Spleen (tissue), 7 donors: Measurements from ENCODE around the gene TRAF1.

Experiments
- CTCF ChIP-seq, 11 experiments: fragments of 200-600 bp in 7 of 11; fragments of 450-650 bp in 4 of 11; sonication (generic) in 4 of 11; IDR thresholded peaks in 8 of 11; conservative IDR thresholded peaks in 3 of 11; 1 replicate in 7 of 11; 2 replicates in 4 of 11; pipeline versions ENCODE4 v1.4.0 to v1.8.0; 2016 to 2021; ENCODE audit warnings: antibody characterized with exemption in 11 of 11, inconsistent platforms in 4 of 11, mild to moderate bottlenecking in 1 of 11
- POLR2A ChIP-seq, 3 donors: fragments of 450-650 bp; IDR thresholded peaks; one replicate each; pipeline ENCODE4 v1.5.1; 2017; ENCODE audit warnings: antibody characterized with exemption in 3 of 3, mild to moderate bottlenecking in 1 of 3
- donor health status: DM: no; HTN: no; CAD: no; lungs with moderate emphysema.
- donor health status: DM: no; HTN: no; CAD: no.
- donor health status: DM: no; HTN: no; CAD: no.

- TF ChIP-seq CTCF (IDR thresholded peaks at IDR 0.05 in 8 of 11, conservative IDR thresholded peaks at IDR 0.05 in 3 of 11) (no peak), POLR2A (IDR thresholded peaks at IDR 0.05) (no peak)
Observed at GRCh38 chr9:120892748-120893610, 33.6 kb downstream of the TRAF1 start.
